HUDEP-2 (cell line): ENCODE data around the gene DNAJC5.
"Not testable (repeated sequence)": the region's sequence is repeated elsewhere in the genome, so short reads cannot be mapped to it uniquely, and the experiment has no call there.

Experiments used
- DNase-seq, 76 experiments: peaks; one replicate each; lab custom pipeline; 2025; ENCODE audit not compliant: unreplicated experiment in 76 of 76; lab: John Stamatoyannopoulos, UW

DNAJC5 gene

DNA sequence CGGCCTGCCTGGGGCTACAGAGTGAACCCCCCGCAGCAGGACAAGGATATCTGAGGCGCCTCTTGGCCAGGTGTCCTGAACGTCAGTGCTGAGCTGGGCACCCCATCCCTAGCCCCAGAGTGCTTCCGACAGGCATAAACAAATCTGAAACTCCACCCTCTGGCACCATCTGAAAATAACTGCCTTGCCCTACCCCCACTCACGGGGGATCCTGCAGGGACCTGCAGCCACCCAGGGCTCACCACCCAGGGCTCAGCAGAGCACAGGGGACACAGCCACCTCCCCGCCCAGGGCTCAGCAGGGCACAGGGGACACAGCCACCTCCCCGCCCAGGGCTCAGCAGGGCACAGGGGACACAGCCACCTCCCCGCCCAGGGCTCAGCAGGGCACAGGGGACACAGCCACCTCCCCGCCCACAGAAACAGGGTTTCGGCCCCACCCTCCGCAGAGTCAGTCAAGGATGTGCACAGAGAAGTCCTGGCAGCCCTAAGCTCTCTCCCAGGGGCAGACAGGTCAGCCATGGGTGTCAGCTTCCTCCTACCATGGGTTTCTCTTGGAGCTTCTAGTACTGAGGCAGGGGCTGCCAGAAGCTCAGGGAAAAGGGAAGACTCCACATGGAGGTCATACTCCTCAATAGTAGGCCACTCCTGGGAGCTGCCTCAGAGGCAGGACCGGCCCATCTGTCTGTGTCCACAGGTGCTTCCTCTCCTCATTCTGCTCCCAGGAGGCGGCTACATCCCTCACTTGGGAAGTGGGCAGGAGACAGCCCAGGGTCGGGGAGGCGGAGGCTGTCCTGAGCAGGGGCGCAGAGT, 56.7 kb downstream of the DNAJC5 start:
- peak in 37 of 76 experiments; percentile 3 to 71 (median 32) for DNase-seq

DNA sequence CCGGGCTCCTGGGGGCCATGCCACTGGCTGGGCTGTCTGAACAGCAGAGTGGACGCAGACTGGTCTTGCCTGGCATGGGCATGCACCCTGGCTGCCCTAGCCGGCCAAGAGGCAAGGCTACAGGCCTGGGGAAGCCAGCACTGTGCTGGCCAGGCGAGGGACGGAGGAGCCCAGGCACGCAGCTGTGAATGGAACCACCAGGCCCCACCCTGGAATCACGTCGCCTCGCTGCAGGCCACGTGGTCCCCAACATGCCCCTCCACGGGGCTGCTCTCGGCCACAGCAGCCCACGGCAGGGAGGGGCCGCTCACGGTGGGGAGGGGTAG, 57.2 kb downstream of the DNAJC5 start:
- DNase-seq, result no peak

DNA sequence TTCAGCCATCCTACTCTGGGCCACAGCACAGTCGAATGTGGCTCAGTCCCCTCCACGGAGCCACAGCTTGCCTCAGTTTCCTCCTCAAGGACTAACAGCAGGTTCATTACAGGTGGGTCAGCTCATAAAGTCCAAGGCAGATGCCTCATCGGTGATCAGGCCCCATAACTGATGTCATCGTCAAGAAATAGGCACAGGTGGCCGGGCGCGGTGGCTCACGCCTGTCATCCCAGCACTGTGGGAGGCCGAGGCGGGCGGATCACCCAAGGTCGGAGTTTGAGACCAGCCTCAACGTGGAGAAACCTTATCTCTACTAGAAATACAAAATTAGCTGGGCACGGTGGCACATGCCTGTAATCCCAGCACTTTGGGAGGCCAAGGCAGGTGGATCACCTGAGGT, 57.8 kb downstream of the DNAJC5 start:
- no peak for DNase-seq

DNA sequence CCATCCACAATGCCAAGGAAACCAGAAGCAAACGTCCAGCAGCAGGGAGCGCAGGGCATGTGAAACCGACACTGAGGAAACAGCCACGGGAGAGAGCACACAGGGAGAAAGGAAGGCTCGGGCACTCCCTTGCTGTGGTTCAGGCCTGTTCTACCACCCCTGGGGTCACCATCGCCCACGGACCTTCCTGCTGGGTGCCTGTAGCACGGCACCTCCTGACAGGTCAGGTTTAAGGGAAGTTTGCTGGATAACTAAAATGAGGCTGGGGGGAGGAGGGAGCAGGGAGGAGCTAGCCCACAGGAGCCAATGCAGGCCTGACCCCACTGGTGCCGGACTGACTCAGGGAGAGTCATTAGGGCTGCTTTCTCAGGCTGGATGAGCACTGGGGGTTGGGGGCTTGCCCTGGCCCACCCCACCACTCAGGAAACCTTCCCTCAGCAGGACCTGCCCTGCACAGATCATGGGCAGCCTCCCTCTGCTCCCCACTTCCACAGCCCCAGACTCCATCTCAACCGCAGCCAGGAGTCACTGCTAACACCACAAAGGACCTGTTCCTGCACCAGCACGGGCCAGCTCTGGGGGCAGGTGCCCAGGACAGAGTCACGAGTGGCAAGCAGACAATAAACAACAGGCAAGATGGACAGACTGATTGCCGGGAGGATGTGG, 59.0 kb downstream of the DNAJC5 start:
- no peak for DNase-seq

DNA sequence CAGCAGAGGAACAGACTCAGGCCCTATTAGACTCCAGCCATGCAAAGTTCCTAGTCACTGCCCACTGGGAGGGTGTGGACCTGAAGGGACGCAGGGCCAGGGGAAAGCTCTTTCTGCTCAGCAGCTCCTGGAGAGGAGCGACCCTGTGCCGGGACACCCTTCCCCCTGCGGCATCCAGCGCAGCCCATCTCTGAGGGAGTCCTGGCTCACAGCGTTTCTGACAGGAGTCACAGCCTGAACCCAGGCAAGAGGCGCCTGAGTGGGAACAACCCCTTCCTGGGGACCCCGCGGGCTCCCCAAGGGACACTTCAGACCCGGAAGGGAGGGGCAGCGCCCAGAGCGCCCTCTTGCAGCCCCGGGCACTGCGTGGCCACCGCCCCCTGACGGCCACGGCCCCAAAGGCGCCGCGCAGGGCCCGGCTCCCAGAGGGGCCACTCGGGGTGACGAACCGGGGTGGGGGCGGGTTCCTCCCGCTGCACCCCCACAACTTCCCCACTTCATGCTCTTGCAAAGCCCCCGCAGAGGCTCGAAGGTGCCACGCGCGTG, 60.4 kb downstream of the DNAJC5 start:
- peak in 4 of 76 experiments; percentile 30 to 51 (median 40) for DNase-seq

DNA sequence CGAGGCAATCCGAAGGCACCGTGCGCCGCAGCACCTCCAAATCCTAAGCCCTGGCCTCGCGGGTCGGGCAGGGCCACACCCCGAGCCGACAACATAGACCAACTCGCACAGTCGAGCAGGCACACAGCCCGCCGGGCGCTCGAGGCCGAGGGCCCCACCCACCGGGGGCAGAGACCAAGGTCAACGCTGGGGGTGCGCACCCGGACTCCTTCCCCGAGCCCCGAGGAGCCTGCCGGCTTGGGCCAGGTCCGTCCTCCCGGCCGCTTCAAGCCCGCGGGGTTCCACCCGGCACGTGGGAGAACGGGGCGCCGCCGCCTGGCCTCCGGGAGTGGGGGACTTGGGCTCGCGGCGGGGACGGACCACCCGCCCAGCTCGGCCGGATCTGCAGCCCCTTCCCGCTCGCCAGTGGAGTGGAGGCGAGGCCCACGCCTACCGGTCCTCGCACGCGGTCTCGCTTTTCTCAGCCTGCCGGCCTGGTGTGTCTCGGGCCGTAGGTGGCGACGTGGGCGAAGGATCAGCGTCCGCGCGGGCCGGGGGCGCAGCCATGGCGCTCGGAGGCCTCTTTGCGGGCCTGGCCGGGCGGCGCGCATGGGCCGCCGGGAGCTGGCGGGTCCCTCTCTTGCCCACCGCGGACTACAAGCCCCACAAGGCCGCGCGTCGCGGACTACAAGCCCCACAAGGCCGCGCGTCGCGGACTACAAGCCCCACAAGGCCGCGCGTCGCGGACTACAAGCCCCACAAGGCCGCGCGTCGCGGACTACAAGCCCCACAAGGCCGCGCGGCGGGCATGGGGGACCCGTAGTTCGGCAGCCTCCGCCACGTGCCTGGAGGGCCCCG, 61.1 kb downstream of the DNAJC5 start, which contains the start of gene UCKL1:
UCKL1 (minus strand) TSS at position 590 of the 837 bp plus-strand sequence; CDS start at position 546, 44 bp downstream.
- peak in 73 of 76 experiments; percentile 17 to 90 (median 76) for DNase-seq

DNA sequence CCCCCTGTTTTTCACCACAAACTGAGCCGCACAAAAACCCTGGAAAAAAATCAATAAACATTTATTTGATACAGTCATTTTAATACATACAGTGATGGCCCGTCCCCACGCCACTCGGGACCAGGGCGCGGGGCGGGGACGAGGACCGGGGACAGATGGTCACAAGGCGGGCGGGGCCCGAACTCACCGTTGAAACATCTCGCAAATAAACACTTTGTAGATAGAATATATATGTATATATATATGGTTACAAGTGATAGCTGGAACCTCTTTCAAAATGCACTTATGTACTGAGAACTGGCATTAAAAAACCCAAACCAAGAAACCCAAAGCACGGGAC, 61.7 kb downstream of the DNAJC5 start:
- DNase-seq, result no peak

DNA sequence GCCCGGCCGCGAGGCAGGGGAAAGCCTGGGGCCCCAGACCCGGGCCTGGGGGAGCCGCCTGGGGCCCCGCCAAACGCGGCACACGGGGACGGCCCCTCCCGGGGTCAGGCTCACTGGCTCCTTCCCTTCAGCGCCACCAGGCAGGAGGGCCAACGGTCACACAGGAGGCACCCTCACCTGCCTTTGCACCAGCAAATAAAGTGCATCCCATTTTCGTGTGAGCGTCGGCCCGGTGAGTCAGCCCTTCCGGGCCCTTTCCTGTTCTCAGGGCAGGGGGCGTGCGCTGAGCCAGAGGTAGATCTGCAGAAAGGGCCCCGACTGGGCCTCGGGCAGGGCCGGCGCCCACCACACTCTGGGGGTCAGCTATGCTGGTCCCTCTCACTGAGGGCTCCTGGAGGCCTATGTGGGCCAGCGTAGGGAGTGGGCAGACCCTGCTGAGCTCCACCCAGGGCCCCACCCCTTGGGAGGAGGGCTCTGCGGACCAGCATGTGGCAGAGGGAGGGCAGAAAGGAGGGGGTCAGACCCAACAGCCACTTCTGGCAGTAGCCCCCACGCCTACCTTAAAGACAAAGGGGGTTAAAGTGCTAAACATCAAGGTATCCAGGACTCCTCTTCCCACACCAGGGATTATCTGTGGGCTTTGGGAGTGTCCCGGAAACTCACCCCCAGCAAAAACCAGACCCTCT, 62.2 kb downstream of the DNAJC5 start:
- peak in 70 of 76 experiments; percentile 27 to 86 (median 64) for DNase-seq

DNA sequence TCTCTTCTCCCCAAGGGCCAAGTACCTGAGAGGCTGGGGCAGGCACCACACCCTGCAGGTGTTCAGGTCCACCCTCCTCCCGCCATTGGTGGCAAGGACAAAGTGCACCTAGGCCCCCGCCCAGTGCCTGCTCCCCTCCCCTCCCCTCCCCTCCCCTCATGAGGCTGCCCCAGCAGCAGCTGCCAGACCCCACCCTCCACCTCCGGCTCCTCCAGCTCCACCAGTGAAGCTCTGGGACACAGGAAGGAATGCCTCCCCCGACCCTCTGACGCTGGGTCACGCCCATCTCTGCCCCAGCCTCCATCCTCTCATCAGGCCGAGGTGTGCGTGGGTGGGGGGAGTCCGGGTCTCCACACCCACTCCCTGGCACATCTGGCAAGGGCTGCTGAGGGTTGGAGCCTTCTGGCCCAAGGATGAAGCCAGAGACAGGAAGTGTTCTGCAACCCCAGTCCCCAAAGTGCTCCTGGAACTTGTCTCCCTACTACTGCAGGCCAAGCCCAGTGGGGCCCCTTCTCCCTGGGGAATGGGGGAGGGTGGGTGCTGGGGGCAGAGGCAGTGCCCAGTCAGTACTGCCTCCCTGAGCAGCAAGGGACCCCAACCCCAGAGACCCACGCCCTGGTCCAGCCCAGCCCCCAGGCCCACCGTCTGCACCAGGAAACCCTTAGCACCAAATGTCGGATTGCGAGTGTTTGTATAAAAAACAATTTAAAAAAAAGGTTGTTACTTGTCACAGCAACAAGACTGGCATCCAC, 62.9 kb downstream of the DNAJC5 start:
- peak in 36 of 76 experiments; percentile 11 to 75 (median 42) for DNase-seq

DNA sequence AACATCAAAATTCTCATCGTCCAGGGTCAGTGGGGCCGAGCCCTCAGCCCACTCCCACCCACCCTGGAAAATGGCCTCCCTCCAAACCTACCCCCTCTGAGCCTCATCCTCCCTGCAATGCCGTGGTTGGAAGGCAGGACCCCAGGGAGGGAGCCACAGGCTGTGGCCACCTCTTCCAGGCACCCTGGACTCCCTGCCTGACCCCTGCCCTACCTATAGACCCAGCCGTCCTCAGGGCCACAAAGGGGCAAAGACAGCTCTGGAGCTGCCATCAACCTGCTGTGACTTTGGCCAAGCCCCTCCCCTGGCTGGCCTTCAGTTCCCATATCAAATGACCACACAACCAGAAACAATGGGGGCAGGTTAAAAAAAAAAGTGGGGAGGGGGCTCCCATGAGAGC, 63.5 kb downstream of the DNAJC5 start:
- no peak for DNase-seq

DNA sequence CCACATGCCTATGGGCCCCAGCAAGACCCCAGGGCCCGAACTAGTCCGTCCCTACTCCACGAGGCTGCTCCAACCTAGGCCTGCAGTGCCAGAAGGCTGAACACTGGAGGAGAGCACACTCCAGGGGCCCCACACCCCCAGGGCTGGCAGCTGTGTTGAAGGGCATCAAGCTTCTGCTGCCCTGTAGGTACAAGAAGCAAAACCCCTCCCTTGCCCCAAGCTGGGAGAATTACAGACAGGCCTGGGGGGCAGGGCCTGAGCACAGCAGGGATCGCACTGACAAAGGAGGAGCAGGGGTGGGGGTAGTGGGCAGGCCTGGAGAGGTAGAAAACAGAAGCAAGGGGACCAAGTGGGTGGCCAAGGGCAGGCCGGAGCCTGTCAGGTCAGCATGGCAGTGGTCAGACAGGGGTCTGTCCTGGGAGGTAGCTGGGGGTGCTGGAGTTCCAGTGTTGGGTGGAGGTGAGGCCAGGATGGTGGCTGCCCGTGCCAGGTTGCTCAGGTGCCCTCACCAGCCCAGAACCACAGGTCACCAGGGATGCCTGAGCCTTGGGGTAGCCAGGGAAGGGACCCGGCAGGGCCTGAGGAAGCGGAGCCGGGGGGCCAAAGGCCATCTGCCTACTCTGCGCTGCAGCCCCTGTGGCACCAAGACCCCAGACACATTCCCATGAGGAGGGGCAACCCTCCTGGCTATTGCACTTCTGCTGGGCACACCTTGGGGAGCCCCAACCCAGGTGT, 64.2 kb downstream of the DNAJC5 start:
- DNase-seq, result no peak

DNA sequence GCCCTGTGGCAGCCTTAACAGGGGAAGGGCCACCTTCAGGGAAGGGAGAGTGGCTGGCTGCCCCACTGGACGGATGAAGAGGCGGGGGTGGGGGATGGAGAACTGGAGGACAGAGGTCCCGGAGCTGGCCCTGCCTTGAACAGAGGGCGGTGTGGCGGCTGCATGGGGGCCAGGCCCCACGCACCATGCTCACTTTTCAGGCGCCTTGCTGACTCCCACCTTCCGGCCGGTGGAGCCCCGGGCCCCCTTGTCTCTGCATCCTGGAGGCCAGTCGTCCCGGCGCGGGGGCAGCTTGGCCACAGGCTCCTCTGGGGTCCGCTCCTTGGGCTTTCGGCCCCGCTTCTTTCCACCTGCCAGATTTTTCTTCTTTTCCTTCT, 64.8 kb downstream of the DNAJC5 start:
- no peak for DNase-seq

DNA sequence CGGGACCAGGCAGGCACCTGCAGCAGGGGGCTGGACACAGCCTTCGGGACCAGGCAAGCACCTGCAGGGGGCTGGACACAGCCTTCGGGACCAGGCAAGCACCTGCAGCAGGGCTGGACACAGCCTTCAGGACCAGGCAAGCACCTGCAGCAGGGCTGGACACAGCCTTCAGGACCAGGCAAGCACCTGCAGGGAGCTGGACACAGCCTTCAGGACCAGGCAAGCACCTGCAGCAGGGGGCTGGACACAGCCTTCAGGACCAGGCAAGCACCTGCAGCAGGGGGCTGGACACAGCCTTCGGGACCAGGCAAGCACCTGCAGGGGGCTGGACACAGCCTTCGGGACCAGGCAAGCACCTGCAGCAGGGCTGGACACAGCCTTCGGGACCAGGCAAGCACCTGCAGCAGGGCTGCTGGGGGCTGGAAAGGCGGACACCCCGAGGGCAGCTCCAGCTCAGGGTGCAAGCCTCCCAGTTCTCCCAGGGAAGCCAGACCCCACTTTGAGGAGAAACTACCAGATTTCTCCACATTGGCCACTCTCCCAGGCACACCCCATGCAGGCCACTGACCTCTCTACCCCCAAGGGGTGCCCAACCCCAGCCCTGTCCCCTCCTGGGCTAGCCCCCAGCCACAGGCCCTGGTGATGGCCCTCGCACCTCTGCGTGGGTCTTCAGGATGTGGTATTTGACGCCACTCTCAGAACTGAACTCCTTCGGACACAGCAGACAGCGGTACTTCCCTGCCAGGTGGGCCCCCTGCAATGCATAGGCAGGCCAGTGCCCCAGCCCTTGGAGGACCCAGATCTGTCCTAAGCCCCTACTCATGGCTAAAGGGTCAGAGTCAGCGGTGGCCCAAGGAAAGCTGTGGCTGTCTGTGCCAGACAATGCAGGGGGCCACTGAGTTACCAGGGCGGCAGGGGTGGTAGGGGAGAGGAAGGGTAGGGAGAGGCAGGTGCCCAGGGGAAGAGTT, 66.0 kb downstream of the DNAJC5 start:
- DNase-seq, result not testable (repeated sequence)

DNA sequence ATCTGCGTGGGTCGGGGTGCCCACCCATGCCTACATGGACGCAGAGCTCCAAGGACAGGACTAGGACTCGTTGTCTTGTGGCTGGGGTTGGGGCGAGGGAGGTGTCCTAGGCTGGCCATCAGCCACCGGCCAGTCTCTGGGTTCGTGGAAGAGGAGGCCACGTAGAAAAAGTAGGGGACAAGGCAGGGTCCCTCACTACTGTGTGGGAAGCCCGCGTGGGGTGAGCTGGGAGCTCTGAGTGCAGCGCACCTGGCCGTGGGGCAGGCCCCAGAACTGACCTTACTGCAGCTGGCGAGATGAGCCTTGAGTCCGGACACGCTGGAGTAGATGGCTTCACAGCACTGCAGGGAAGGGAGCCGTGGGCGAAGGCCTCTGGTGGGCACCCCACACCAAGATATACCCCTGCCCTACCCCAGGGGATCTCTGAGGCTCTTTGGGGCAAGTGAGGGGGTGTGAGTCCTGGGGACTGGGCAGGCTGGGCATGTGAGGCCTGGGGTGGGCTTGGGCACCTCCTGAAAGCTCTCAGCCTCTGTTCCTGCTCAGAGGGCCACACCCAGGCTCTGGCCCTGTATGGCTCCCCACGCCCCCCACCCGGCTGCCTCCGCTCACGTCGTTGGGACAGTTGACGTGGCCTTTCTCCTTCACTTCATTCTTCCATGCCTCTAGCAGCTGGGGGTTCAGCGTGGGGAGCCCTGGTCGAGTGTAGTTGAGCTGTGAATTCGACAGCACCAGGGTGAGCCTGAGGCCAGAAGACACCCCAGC, 66.9 kb downstream of the DNAJC5 start:
- DNase-seq, result no peak

DNA sequence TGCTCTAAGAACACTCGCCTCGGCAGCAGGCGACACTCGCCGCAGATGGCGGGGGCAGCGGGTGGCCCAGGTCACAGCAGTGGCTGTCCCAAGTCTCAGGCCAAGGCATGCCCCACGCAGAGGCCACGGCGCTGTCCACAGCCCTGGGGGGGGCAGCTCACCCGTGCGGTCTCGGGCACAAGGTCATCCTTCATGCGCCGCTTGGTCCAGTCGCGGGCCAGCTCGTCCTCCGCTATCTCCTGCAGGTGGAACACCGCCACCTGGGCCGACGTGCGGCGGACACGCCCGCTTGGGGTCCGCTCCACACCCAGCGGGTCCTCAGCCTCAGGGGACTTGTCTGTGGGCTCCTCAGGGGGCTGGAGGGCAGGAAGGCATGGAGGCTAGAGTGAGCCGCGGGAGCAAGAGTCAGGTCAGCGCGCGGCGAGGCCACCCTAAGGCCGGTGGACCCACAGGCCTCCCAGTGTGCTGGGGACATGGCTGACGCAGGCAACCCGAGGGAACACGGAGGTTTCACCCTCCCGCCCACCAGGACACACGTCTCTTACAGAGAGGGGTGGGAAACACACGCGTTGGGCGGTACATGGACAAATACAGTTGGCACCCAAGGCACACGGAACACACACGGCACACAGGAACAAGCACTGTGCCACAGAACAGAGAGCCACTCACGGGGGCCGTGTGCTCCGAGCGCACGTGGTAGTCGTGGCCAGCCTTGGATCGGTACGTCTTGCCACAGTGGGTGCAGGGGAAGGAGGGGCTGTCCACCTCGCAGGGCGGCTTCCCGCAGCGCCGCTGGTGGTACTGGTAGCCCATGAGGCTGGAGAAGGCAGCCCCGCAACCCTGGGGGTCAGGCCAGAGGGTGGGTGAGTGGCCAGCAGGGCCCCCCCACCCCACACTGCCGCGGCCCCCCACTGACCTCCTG, 67.8 kb downstream of the DNAJC5 start:
- no peak for DNase-seq

DNA sequence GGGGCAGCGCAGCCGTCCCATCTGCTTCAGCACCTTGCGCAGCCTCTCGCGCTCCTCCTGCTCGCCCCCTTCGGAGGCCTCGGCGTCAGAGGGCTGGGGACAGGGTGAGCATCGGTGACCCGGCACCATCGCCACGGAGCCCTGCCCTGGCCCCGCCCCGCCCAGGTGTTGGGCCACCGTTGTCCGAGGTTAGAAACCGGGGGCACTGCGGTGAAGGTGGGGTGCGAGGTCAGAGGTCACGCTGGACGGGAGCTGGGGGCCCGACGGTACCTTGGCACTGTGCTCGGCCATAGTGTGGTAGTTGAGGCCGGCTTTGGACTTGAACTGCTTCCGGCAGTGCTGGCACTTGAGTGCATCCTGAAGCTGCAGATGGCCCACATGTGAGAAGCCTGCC, 68.4 kb downstream of the DNAJC5 start:
- no peak for DNase-seq
